K562 (cell line): ENCODE measurements around the gene ZBTB9. TPM values are rescaled to one million over a fixed set of nuclear protein-coding genes. Genes with fewer than 3 reads are reported as not detected.

Experiments
- GATA2 ChIP-seq: sonication (generic); formaldehyde crosslinking; IDR thresholded peaks from 2 replicates; pipeline ENCODE4 v1.4.0; 2020; ENCODE audit warnings: mild to moderate bottlenecking, missing genetic modification reagents
- KDM2B ChIP-seq: fragments of 250-450 bp; sonication (Bioruptor Pico); IDR thresholded peaks from 2 replicates; pipeline ENCODE4 v1.8.0; 2021; ENCODE audit warnings: mild to moderate bottlenecking, moderate library complexity
- SMAD4 ChIP-seq: fragments of 250-450 bp; sonication (Bioruptor Pico); conservative IDR thresholded peaks from 2 replicates; pipeline ENCODE4 v1.8.0; 2021; ENCODE audit warnings: inconsistent platforms, mild to moderate bottlenecking, moderate library complexity
- SMARCA4 ChIP-seq: fragments of 450-650 bp; IDR thresholded peaks from 2 replicates; pipeline ENCODE4 v1.6.1; 2016
- ZNF12 ChIP-seq: sonication (generic); formaldehyde crosslinking; IDR thresholded peaks from 2 replicates; pipeline ENCODE4 v1.4.0; 2020; ENCODE audit warnings: mild to moderate bottlenecking, missing genetic modification reagents
- ZNF184 ChIP-seq: sonication (generic); formaldehyde crosslinking; IDR thresholded peaks from 2 replicates; pipeline ENCODE4 v1.5.0; 2020; ENCODE audit warnings: missing genetic modification reagents
- ZNF699 ChIP-seq: fragments of 250-450 bp; sonication (Bioruptor Pico); IDR thresholded peaks from 2 replicates; pipeline ENCODE4 v1.8.0; 2021; ENCODE audit warnings: mild to moderate bottlenecking, moderate library complexity; ENCODE audit not compliant: insufficient replicate concordance
- polyA plus RNA-seq, 8 experiments: library from polyadenylated mRNA; depleted of rRNA in 4 of 8; stranded (reverse) in 5 of 8; unstranded in 3 of 8; fragments of >200 nt; fragmentation: Nextera tagmentation in 2 of 8; fragmentation: Illumina TruSeq in 1 of 8; extraction: Ambion mirVana in 2 of 8; extraction: Trizol in 1 of 8; gene quantifications; 2 replicates each; pipeline versions ENCODE4 v1.2.1 to v1.2.3, GENCODE V29; 2011 to 2014; ENCODE audit warnings: inconsistent platforms in 1 of 8, missing spikeins in 1 of 8
- total RNA-seq, 7 experiments: library from RNA; depleted of rRNA in 6 of 7; stranded (reverse); fragments of >200 nt in 6 of 7; fragmentation: Illumina TruSeq in 2 of 7; extraction: Trizol in 2 of 7; gene quantifications; 2 replicates each; pipeline versions ENCODE4 v1.2.1 to v1.2.3, GENCODE V29; 2011 to 2021; ENCODE audit warnings: low replicate concordance in 1 of 7
- TF ChIP-seq, protein P1 (sequence below), 2 experiments: fragments of 150-350 bp in 1 of 2; IDR thresholded peaks; 2 replicates each; pipeline ENCODE4 v1.6.1; 2012 to 2016; ENCODE audit warnings: low read depth in 2 of 2, low read length in 2 of 2, mild to moderate bottlenecking in 1 of 2, moderate library complexity in 1 of 2
- TF ChIP-seq, protein P2 (sequence below): sonication (generic); formaldehyde crosslinking; IDR thresholded peaks from 2 replicates; pipeline ENCODE4 v1.8.1; 2023; ENCODE audit warnings: mild to moderate bottlenecking, missing genetic modification reagents

ZBTB9 gene
- total and polyA plus RNA-seq, 9 of the 15 experiments (the other 6 are each of a cell fraction or from before 2014, with no cell fraction given) = 1.9 to 19.5 (median 10.4) TPM

GRCh38 chr6:33459226-33459625 lies 4.8 kb downstream of the ZBTB9 start (continued):
- TF ChIP-seq, protein P1, sequence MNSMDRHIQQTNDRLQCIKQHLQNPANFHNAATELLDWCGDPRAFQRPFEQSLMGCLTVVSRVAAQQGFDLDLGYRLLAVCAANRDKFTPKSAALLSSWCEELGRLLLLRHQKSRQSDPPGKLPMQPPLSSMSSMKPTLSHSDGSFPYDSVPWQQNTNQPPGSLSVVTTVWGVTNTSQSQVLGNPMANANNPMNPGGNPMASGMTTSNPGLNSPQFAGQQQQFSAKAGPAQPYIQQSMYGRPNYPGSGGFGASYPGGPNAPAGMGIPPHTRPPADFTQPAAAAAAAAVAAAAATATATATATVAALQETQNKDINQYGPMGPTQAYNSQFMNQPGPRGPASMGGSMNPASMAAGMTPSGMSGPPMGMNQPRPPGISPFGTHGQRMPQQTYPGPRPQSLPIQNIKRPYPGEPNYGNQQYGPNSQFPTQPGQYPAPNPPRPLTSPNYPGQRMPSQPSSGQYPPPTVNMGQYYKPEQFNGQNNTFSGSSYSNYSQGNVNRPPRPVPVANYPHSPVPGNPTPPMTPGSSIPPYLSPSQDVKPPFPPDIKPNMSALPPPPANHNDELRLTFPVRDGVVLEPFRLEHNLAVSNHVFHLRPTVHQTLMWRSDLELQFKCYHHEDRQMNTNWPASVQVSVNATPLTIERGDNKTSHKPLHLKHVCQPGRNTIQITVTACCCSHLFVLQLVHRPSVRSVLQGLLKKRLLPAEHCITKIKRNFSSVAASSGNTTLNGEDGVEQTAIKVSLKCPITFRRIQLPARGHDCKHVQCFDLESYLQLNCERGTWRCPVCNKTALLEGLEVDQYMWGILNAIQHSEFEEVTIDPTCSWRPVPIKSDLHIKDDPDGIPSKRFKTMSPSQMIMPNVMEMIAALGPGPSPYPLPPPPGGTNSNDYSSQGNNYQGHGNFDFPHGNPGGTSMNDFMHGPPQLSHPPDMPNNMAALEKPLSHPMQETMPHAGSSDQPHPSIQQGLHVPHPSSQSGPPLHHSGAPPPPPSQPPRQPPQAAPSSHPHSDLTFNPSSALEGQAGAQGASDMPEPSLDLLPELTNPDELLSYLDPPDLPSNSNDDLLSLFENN (IDR thresholded peaks at IDR 0.05; ENCODE audit: low read depth in 2 of 2, low read length in 2 of 2) = no peak
- TF ChIP-seq ZNF699 (CRISPR knock-in tag) = no peak
- TF ChIP-seq ZNF12 (CRISPR knock-in tag) = no peak
- peak; percentile 28; the same call in 1 of the 2 replicates for TF ChIP-seq SMARCA4
- no peak for TF ChIP-seq ZNF184 (CRISPR knock-in tag)
- TF ChIP-seq GATA2 (CRISPR knock-in tag) = no peak
- TF ChIP-seq KDM2B (CRISPR knock-in tag) = no peak
- no peak for TF ChIP-seq SMAD4 (CRISPR knock-in tag)
- TF ChIP-seq, protein P2, sequence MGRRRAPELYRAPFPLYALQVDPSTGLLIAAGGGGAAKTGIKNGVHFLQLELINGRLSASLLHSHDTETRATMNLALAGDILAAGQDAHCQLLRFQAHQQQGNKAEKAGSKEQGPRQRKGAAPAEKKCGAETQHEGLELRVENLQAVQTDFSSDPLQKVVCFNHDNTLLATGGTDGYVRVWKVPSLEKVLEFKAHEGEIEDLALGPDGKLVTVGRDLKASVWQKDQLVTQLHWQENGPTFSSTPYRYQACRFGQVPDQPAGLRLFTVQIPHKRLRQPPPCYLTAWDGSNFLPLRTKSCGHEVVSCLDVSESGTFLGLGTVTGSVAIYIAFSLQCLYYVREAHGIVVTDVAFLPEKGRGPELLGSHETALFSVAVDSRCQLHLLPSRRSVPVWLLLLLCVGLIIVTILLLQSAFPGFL = 0 out of 2 replicates have a peak, but pooled peaks have one; percentile 46
- TF ChIP-seq, all 486 proteins: peak for 12
